SW480 (cell line): ENCODE data around the gene RNASEH1.

Experiments used
- DNase-seq: peaks from one replicate; pipeline ENCODE4 v3.0.0-alpha.2; 2016; ENCODE audit warnings: low spot score

Gene RNASEH1

DNA sequence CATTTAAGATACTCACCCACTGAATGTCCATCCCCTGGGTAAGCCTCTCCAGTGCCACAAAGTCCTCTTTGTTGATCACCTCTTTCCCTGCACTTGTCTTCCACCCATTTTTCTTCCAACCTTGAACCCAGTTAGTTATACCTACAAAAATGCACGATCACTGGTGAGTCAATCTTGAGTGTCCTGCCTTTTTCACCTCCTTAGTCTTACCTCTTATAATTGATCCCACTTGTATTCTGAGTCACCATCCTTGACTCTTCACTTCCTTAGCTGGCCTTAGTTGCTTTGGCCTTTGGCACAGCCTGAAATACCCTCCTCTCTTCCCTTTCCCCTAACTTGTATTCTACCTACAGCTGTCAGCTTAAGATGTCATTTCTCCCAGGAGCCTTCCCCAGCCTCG lies 10.2 kb downstream of the RNASEH1 start:
- DNase-seq: no peak

DNA sequence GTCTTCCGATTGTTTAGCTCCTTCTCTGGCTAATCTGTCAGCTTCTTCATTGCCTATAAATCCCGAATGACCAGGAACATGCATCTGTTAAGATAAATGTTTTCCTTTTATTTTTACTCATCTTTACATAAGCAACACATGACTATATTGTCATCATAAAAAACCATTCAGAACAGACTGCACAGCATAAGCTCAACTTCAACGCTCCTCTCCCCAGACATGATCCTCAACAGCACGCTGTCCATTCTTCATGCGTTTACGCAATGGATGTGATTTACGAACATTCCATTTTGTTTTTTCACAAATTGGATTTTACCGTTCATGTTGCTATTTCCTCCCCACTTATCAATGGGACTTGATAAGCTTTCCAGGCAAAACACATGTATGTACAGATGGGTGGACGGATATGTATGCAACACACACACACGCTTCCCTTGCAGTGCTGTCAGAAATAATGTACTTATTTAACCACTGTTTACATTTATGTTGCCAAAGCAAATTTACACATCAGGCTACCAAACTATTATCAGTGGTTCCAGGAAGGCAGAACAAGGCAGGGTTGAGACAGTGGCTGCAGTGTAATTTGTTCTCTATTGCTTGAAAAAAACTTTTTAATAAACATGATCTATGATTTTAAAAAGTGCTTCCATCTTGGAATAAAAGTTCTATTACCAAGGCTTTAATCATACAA lies 12.2 kb downstream of the RNASEH1 start:
- no peak for DNase-seq

- no peak for DNase-seq
Observed at GRCh38 chr2:3543023-3543683, 15.0 kb downstream of the RNASEH1 start.

DNA sequence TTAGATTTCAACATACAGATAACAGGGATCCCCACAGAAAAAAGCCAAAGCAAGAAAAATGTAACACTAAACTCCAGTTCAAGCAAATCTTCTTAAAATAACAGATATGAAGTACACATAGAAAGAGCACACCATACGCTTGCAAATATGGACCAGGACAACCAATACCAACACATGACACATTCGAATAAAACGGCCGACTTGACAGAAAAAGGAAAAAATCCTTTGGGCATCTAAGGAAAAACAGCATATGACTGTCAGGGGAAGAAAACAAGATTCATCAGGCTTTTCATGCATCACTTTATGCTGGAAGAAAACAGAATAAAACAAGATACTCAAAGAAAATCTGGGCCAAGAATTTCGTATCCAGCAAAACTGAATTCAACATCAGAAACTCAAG lies 16.0 kb downstream of the RNASEH1 start:
- no peak for DNase-seq

DNA sequence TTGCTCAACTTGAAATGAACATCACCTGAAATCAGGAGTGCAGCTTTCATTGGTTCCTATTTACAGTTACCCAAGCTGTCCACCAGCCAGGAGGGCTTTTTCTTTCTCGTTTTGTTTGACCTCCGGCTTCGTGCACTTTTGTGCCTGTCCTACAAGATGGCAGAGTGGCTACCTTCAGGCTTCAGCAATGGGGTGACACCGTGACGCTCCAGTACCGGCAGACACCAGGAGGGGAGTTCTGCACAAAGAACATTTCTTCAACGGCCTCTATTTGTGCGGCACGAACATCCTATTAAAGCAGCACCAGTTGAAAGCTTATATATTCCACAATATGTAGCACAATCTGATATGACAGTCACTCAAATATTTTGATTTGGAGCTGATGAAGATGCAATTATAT lies 18.3 kb downstream of the RNASEH1 start:
- no peak for DNase-seq

DNA sequence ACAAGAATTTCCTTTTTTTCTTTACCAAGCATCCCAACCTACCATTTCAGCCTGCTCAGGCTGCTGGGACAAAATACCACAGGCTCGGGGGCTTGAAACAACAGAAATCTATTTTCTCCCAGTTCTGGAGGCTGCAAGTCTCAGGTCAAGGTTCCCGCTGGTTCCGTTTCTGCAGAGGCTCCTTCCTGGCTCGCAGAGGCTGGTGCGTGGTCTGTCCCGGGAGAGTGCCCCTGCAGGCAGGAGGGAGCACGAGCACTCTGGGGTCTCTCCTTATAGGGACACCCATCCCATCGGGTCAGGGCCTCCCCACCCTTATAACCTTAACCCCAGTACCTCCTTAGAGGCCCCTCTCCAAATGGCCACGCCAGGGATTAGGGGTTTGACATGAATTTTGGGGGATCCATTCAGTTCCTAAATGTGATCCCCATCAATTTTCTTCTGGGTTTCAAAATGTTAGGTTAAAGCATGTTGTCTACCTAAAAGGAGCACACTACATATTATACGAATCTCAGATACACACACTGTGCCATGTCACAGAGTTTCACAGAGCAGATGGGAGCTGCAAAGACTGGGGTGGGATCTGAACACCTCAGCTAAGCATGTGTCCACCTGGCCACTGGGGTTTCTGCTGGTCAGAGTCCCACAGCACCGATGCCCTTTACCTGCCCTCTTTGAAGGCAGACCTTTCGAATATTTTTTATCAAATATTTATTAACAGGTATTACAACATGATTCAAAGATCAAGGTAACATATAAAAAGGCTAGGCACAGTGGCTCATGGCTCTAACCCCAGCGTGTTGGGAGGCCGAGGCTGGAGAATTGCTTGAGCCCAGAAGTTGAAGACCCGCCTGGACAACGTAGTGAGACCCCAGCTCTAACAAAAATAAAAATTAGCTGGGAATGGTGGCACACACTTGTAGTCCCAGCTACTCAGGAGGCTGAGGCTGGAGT lies 21.2 kb downstream of the RNASEH1 start:
- peak; percentile 75 for DNase-seq

GRCh38 chr2:3535794-3536681 lies 22.1 kb downstream of the RNASEH1 start:
- peak; percentile 69 for DNase-seq

- no peak for DNase-seq
Observed at GRCh38 chr2:3535467-3535793, 22.7 kb downstream of the RNASEH1 start.

- DNase-seq: no peak
Observed at GRCh38 chr2:3534251-3534814, 23.8 kb downstream of the RNASEH1 start.

DNA sequence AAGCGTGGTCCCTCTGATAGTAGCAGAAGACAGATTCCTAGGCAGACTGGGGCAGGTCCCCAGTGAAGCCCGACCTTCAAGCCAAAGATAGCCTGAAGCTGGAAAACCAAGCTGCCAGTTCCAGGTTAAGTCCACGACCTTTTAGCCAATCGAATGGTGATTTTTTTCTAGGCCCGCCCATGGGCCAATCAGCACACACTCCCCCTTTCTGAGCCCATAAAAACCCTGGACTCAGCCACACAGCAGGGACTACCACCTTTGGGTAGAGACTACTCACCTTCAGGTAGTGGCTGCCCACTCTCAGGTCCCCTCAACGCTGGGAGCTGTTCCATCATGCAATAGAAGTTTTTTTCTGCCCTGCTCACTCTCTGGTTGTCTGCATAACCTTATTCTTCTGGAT lies 24.3 kb downstream of the RNASEH1 start:
- no peak for DNase-seq

DNA sequence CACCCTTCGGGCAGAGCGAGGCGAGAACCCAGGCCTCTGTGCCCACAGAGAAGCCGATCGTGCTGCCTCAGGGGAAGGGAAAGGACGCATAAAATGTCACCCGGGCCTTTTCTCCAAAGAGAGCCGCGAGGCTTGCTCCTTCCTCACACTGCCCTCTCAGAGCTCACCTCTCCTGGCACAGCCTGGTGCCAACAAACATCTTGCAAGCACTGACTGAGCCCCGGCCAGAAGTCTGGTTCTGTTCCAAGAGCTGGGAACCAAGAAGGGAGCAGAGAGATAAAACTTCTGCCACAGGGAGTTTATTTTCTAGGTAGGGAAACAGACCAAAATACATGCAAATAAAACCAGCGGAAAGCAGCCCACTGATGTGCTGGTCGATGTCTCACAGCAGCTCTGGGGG lies 25.2 kb downstream of the RNASEH1 start:
- DNase-seq: no peak

DNA sequence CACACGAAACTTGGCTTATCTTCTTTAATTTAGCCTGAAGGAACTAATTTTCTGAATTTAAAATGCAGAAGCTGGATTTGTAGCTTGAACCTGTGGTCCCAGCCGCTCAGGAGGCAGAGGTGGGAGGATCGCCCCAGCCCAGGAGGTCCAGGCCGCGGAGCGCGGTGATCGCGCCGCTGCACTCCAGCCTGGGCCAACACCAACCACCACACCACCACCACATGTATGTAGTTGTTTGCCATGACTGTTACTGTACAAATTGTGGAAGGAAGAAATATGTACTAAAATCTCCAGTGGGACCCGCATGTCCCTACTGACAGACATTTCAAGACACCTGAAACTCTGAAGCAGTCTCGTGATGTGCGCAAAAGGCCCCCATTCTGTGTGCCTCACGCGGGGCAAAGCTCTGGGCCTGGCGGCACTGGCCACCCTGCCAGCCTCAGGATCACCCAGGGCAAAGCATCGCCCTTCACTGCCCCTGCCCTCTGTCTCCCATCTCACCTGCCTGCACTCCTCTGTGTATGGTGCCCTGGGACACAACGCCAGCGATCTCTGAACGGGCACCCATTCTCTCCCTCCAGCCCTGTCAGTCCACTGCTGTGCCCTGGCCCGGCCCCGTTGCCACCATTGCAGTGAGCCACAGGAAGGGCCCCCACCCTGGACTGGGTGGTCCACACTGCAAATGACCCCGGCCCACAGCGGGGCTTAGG lies 28.7 kb downstream of the RNASEH1 start:
- DNase-seq: no peak

DNA sequence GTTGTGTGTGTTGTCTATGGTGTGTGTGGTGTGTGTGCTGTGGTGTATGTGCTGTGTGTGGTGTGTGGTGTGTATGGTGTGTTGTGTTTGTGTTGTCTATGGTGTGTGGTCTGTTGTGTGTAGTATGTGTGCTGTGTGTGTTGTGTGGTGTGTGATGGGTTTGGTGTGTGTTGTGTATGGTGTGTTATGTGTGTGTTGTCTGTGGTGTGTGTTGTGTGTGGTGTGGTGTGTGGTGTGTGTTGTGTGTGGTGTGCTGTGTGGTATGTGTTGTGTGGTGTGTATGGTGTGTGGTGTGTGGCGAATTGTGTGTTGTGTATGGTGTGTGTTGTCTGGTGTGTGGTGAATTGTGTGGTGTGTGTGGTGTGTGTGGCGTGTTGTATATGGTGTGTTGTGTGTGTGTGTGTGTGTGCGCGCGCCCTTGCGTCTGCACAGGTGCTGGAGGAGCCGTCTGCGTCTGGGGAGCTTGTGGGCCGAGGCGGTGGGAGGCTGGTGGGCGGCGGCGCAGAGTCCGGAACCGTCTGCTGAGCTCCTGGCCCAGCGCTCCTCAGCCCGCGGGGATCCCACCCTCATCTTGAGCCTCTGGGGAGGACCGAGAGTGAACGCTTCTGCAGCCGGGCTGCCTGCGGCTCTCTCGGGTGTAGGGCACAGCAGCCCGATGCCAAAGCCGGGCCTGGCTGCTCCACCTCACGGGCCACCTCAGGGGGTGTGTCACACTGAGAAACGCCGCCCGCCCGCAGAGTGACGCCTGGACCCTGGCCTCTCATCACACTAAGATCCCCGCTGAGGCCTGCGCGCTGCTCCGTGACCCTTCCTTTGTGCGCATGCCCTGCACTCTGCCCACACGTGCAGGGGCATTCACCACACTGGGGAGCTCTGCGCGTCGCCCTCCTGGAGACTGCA lies 30.0 kb downstream of the RNASEH1 start:
- DNase-seq: no peak

DNA sequence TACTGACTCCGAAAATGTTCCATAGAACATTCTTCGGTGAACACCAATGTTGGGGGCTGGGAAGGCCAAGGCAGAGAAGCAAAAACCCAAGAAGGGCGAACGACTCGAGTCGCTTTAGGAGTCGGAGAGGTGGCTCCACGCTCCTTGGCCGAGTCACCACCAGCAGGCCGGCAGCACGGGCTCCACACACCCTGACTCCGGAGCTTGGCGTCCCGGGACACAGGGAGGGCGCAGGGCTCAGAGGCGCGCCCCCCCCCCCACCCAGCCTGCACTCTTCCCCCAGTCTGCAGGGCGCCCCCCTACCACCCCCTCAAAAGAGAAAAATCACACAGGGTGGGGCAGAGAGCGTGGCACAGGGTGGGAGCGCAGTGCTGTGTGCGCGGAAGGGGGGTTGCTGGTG lies 31.3 kb downstream of the RNASEH1 start:
- no peak for DNase-seq

DNA sequence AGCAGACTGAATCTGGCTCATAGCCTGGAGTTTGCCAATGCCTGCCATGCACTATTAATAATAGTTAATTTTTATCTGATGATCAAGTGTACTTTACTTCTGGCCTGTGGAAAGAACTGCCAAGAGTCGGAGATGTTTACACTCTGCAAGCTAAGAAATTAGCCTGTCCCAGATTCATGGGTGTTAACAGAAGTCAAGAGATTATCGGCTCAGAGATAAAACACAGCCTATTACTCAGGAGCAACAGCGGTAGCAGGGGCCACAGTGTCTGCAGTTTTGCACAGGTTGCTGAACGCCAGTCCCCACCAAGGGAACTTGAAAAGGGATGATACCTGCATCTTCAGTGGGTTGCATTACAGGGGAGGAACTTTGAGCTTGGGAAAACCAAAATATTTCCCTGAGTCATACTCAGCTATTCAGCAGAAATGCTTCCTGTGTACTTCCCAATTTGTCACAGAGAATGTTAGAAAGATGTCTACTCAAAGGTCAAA lies 34.5 kb downstream of the RNASEH1 start:
- DNase-seq: no peak

GRCh38 chr2:3522961-3523421 lies 35.1 kb downstream of the RNASEH1 start:
- DNase-seq: no peak

DNA sequence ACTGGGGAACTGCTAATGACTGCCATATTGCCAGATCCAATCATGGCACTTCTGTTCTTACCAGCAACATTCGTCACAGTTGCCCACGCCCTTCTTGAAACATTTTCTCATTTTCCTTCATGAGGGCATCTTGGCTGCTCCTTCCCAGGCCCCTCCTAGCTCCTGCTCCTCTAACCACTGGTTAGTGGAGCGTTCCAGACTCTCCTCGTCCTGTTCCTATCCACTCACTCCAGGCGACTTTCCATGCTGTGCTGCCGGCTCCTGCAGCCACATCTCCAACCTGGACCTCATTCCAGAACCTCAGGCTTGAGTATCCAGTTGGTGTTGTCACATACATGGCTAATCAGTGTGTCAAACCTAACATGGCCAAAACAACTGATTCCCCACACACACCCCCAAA lies 37.5 kb downstream of the RNASEH1 start:
- DNase-seq: no peak

DNA sequence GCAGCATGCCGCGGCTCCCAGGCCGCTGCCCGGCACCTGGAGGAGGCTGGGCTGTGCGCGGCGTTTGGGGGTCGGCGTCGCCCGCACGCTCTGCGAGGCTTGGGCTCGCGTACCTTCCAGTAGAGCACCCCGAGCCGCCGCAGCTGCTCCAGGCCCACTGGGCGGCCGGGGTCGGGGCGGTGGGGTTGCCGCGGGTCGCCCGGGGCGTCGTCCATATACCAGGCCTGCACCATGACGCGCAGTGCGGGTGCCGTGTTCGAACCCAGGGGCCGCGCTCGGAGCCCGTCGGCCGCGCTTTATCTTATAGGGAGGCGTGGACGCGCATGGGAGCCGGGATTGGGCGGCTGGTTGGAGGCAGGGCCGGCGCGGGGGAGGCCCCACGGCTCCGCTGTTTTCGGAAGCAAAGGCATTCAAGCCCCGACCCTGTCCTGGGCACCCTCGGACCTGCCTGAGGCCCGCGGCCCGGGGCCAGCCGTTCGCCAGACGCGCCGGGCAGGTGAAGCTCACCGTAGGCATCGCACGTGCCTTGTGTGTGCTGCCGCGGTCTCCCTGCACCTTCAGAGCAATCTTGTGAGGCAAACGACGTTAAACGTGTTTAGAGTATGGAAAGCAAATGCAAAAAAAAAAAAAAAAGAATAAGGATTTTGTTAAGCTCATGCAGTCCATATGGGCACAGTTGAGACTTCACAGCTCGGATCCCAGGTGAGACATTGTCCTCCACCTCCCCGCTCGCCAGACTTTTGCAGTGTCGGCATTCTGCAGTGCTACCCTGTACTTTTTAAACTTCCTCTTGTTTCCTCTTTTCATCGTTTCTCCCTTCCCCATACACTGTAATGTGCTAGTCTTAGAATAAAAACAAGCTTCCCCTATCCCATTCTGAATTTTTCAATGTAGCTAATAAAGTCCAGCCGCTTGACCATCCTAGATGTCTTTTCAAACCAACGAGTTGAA lies 38.6 kb downstream of the RNASEH1 start, which contains the start of gene ADI1:
TSS of gene ADI1 (minus strand) at position 277 of the 951 bp plus-strand sequence. CDS start at position 233, 44 bp downstream.
- DNase-seq: peak; percentile 61
